DMS153 treated with DMSO at 0.1 percent for 48 hours (cell line): Measurements from ENCODE around the gene PCDH9.

ENCODE experiments used
- DNase-seq: peaks from one replicate; lab custom pipeline; 2025; ENCODE audit not compliant: unreplicated experiment; lab: John Stamatoyannopoulos, UW

PCDH9 gene

GRCh38 chr13:66359910-66360552, 870.1 kb downstream of the PCDH9 start:
- DNase-seq, result no peak

GRCh38 chr13:66359393-66359792, 870.7 kb downstream of the PCDH9 start:
- no peak for DNase-seq

GRCh38 chr13:66358564-66358963, 871.6 kb downstream of the PCDH9 start:
- DNase-seq, result no peak

- DNase-seq, result no peak
These were observed 872.7 kb downstream of the PCDH9 start for GRCh38 chr13:66357463-66357862.

GRCh38 chr13:66354879-66355751, 875.0 kb downstream of the PCDH9 start:
- DNase-seq, result no peak

GRCh38 chr13:66353664-66354063, 876.5 kb downstream of the PCDH9 start:
- peak; percentile 48 for DNase-seq

GRCh38 chr13:66349966-66350365, 880.2 kb downstream of the PCDH9 start:
- no peak for DNase-seq

GRCh38 chr13:66348745-66349690, 881.1 kb downstream of the PCDH9 start:
- DNase-seq, result peak; percentile 43

GRCh38 chr13:66347486-66348117, 882.5 kb downstream of the PCDH9 start:
- DNase-seq, result no peak

- no peak for DNase-seq
These were observed 884.2 kb downstream of the PCDH9 start for GRCh38 chr13:66345971-66346370.

- no peak for DNase-seq
These were observed 884.7 kb downstream of the PCDH9 start for GRCh38 chr13:66345518-66345810.

GRCh38 chr13:66344805-66345517, 885.2 kb downstream of the PCDH9 start:
- DNase-seq, result no peak

- no peak for DNase-seq
These were observed 886.8 kb downstream of the PCDH9 start for GRCh38 chr13:66343224-66343828.

GRCh38 chr13:66341635-66342377, 888.3 kb downstream of the PCDH9 start:
- DNase-seq, result no peak

GRCh38 chr13:66339214-66339613, 890.9 kb downstream of the PCDH9 start:
- no peak for DNase-seq

GRCh38 chr13:66338542-66338941, 891.6 kb downstream of the PCDH9 start:
- no peak for DNase-seq

GRCh38 chr13:66335626-66336025, 894.5 kb downstream of the PCDH9 start:
- no peak for DNase-seq

GRCh38 chr13:66329988-66330451, 900.1 kb downstream of the PCDH9 start:
- DNase-seq, result no peak

GRCh38 chr13:66328476-66328875, 901.7 kb downstream of the PCDH9 start:
- no peak for DNase-seq
